WTC11 (cell line): ENCODE data around the gene ARHGEF35.

ENCODE experiments used
- ATF2 ChIP-seq: sonication (generic); formaldehyde crosslinking; IDR thresholded peaks from 2 replicates; pipeline ENCODE4 v1.8.1; 2022; ENCODE audit warnings: low read depth, missing genetic modification reagents, borderline replicate concordance
- ATF6 ChIP-seq: sonication (generic); formaldehyde crosslinking; IDR thresholded peaks from 2 replicates; pipeline ENCODE4 v1.8.1; 2023; ENCODE audit warnings: mild to moderate bottlenecking, missing genetic modification reagents
- CREB1 ChIP-seq: sonication (generic); formaldehyde crosslinking; IDR thresholded peaks from 2 replicates; pipeline ENCODE4 v1.8.0; 2023; ENCODE audit warnings: mild to moderate bottlenecking, missing genetic modification reagents
- CTCF ChIP-seq: fragments of 200-600 bp; IDR thresholded peaks from 2 replicates; pipeline ENCODE4 v1.8.0; 2022; ENCODE audit warnings: antibody characterized with exemption
- ERG ChIP-seq: fragments of 250-450 bp; sonication (Bioruptor Pico); IDR thresholded peaks from 2 replicates; pipeline ENCODE4 v1.8.0; 2021; ENCODE audit warnings: mild to moderate bottlenecking
- ESRRA ChIP-seq: sonication (generic); formaldehyde crosslinking; IDR thresholded peaks from 2 replicates; pipeline ENCODE4 v1.8.1; 2022; ENCODE audit warnings: mild to moderate bottlenecking, missing genetic modification reagents, borderline replicate concordance
- FOXK1 ChIP-seq: sonication (generic); formaldehyde crosslinking; IDR thresholded peaks from 2 replicates; pipeline ENCODE4 v1.8.0; 2022; ENCODE audit warnings: mild to moderate bottlenecking, moderate library complexity, missing genetic modification reagents
- GABPB1 ChIP-seq: sonication (generic); formaldehyde crosslinking; IDR thresholded peaks from 2 replicates; pipeline ENCODE4 v1.8.1; 2023; ENCODE audit warnings: mild to moderate bottlenecking, missing genetic modification reagents
- HMGXB4 ChIP-seq: sonication (generic); formaldehyde crosslinking; IDR thresholded peaks from 2 replicates; pipeline ENCODE4 v1.8.1; 2023; ENCODE audit warnings: mild to moderate bottlenecking, moderate library complexity, missing genetic modification reagents
- JUN ChIP-seq: sonication (generic); formaldehyde crosslinking; IDR thresholded peaks from 2 replicates; pipeline ENCODE4 v1.8.0; 2023; ENCODE audit warnings: mild to moderate bottlenecking, missing genetic modification reagents
- MAX ChIP-seq: sonication (generic); formaldehyde crosslinking; IDR thresholded peaks from 2 replicates; pipeline ENCODE4 v1.8.0; 2022; ENCODE audit warnings: mild to moderate bottlenecking, missing genetic modification reagents
- USF2 ChIP-seq: sonication (generic); formaldehyde crosslinking; IDR thresholded peaks from 2 replicates; pipeline ENCODE4 v1.8.1; 2023; ENCODE audit warnings: mild to moderate bottlenecking, missing genetic modification reagents, moderate library complexity

- no peak for TF ChIP-seq CREB1
- TF ChIP-seq JUN (CRISPR knock-in tag): no peak
- TF ChIP-seq CTCF: no peak
- no peak for TF ChIP-seq MAX (CRISPR knock-in tag)
- no peak for TF ChIP-seq FOXK1 (CRISPR knock-in tag)
- TF ChIP-seq ESRRA (CRISPR knock-in tag): no peak
- TF ChIP-seq GABPB1 (CRISPR knock-in tag): no peak
- no peak for TF ChIP-seq HMGXB4
- TF ChIP-seq ATF6: no peak
- no peak for TF ChIP-seq USF2 (CRISPR knock-in tag)
- no peak for TF ChIP-seq ERG
- no peak for TF ChIP-seq ATF2
Measured at GRCh38 chr7:144164784-144165183, 30.8 kb downstream of the ARHGEF35 start.
